Neural progenitor cell (in vitro differentiated cells): ENCODE measurements around the gene ATG3. TPM values are rescaled to one million over a fixed set of nuclear protein-coding genes. Genes with fewer than 3 reads are reported as not detected.

ENCODE experiments used
- DNase-seq: peaks from one replicate; pipeline ENCODE4 v3.0.0-alpha.2; 2016; ENCODE audit warnings: low spot score
- H2AFZ ChIP-seq: fragments of 200-600 bp; sonication (generic); replicated peaks from 2 replicates; pipeline ENCODE4 v1.6.1; 2016; ENCODE audit warnings: antibody characterized with exemption
- H3F3A ChIP-seq: fragments of 200-600 bp; sonication (generic); 2 replicates; pipeline ENCODE4 v1.6.1; 2016; ENCODE audit warnings: antibody characterized with exemption, low read depth
- H3K27ac ChIP-seq: fragments of 200-600 bp; sonication (generic); 2 replicates; pipeline ENCODE4 v1.5.1; 2016; ENCODE audit warnings: mild to moderate bottlenecking
- H3K27me3 ChIP-seq: fragments of 200-600 bp; sonication (generic); 2 replicates; pipeline ENCODE4 v1.6.1; 2016; ENCODE audit warnings: mild to moderate bottlenecking, moderate library complexity
- H3K36me3 ChIP-seq: fragments of 200-600 bp; sonication (generic); 2 replicates; pipeline ENCODE4 v1.5.1; 2016
- H3K4me1 ChIP-seq: fragments of 200-600 bp; sonication (generic); 2 replicates; pipeline ENCODE4 v1.6.1; 2016; ENCODE audit warnings: mixed run types
- H3K4me2 ChIP-seq: fragments of 200-600 bp; sonication (generic); 2 replicates; pipeline ENCODE4 v1.6.1; 2016
- H3K4me3 ChIP-seq: fragments of 200-600 bp; sonication (generic); 2 replicates; pipeline ENCODE4 v1.5.1; 2016
- H3K79me2 ChIP-seq: fragments of 200-600 bp; sonication (generic); 2 replicates; pipeline ENCODE4 v1.6.1; 2016; ENCODE audit warnings: low read depth
- H3K9ac ChIP-seq: fragments of 200-600 bp; sonication (generic); 2 replicates; pipeline ENCODE4 v1.6.1; 2016
- H3K9me3 ChIP-seq: fragments of 200-600 bp; sonication (generic); 2 replicates; pipeline ENCODE4 v1.5.1; 2016; ENCODE audit warnings: low read depth
- H4K20me1 ChIP-seq: fragments of 200-600 bp; sonication (generic); 2 replicates; pipeline ENCODE4 v1.6.1; 2016; ENCODE audit warnings: low read depth
- H3K27ac Mint-ChIP-seq: 3 replicates; pipeline ENCODE4 v1.8.0; 2021; ENCODE audit warnings: mixed read lengths
- H3K27me3 Mint-ChIP-seq: 2 replicates; pipeline ENCODE4 v1.8.0; 2022; ENCODE audit warnings: low read depth, mild to moderate bottlenecking, inconsistent platforms, moderate library complexity, mixed read lengths; ENCODE audit not compliant: insufficient read depth
- H3K36me3 Mint-ChIP-seq: 3 replicates; pipeline ENCODE4 v1.8.0; 2021; ENCODE audit warnings: mixed read lengths
- H3K4me1 Mint-ChIP-seq: 3 replicates; pipeline ENCODE4 v1.8.0; 2021; ENCODE audit warnings: mixed read lengths
- H3K4me3 Mint-ChIP-seq: 3 replicates; pipeline ENCODE4 v1.8.0; 2021; ENCODE audit warnings: mild to moderate bottlenecking, moderate library complexity, mixed read lengths
- H3K9me3 Mint-ChIP-seq: 3 replicates; pipeline ENCODE4 v1.8.0; 2020; ENCODE audit warnings: mixed read lengths
- EZH2 ChIP-seq: fragments of 200-600 bp; sonication (generic); IDR thresholded peaks from 2 replicates; pipeline ENCODE4 v1.6.1; 2017; ENCODE audit warnings: antibody characterized with exemption, mild to moderate bottlenecking, moderate library complexity
- EZH2phosphoT487 ChIP-seq: fragments of 200-600 bp; sonication (generic); IDR thresholded peaks from 2 replicates; pipeline ENCODE4 v1.6.1; 2017; ENCODE audit warnings: antibody characterized with exemption
- total RNA-seq: library from RNA; depleted of rRNA; stranded (reverse); fragments of >200 nt; gene quantifications from 2 replicates; pipeline ENCODE4 v1.2.3, GENCODE V29; 2015; ENCODE audit warnings: low replicate concordance
- TF ChIP-seq, protein P1 (sequence below): fragments of 200-600 bp; sonication (generic); IDR thresholded peaks from 2 replicates; pipeline ENCODE4 v1.5.1; 2017; ENCODE audit warnings: antibody characterized with exemption, mild to moderate bottlenecking

Gene ATG3
- total RNA-seq, 1 donor from 2014 or later, result 55.8 TPM

DNA sequence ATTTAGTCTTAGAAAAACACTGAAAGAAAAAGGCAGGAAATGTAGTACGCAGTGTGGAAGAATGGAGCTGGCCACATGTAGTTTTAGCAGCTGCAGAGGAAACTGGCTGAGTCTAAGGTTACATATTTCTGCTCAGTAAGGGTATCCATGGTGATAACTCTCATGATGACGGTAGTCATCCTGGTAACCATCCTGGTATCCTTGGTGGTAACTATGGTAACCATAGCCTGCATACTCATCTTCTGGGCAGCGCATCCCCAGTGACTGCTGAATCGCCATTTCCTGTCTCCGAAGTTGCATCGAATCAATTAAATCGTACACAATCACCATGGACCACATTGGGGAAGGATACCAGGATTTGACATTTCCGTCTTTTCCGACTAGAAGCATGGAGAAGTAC, 43.5 kb upstream of the ATG3 start:
- no peak overlapping the region for H3K27ac ChIP-seq
- no peaks in the 10 kb centered on the region for H3K79me2 ChIP-seq
- H3K9ac ChIP-seq, result no peak overlapping the region
- Mint-ChIP-seq H3K36me3 (peaks cover 4% of the 10 kb centered on the region), H3K27me3 (peaks cover 3% of the 10 kb centered on the region), H3K27ac (peak overlapping the region; percentile 100), H3K4me1 (peaks cover 88% of the 10 kb centered on the region), H3K9me3 (no peaks in the 10 kb centered on the region), H3K4me3 (peak overlapping the region; percentile 73)
- H3K4me2 ChIP-seq, result no peak overlapping the region
- no peak for TF ChIP-seq EZH2
- TF ChIP-seq, protein P1, sequence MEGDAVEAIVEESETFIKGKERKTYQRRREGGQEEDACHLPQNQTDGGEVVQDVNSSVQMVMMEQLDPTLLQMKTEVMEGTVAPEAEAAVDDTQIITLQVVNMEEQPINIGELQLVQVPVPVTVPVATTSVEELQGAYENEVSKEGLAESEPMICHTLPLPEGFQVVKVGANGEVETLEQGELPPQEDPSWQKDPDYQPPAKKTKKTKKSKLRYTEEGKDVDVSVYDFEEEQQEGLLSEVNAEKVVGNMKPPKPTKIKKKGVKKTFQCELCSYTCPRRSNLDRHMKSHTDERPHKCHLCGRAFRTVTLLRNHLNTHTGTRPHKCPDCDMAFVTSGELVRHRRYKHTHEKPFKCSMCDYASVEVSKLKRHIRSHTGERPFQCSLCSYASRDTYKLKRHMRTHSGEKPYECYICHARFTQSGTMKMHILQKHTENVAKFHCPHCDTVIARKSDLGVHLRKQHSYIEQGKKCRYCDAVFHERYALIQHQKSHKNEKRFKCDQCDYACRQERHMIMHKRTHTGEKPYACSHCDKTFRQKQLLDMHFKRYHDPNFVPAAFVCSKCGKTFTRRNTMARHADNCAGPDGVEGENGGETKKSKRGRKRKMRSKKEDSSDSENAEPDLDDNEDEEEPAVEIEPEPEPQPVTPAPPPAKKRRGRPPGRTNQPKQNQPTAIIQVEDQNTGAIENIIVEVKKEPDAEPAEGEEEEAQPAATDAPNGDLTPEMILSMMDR, result no peak
- TF ChIP-seq EZH2phosphoT487, result no peak
- no peaks in the 10 kb centered on the region for H3K9me3 ChIP-seq
- H3F3A ChIP-seq, result no peaks in the 10 kb centered on the region
- H2AFZ ChIP-seq, result no peak overlapping the region
- no peaks in the 10 kb centered on the region for H4K20me1 ChIP-seq
- no peak for DNase-seq
- H3K4me1 ChIP-seq, result peaks cover 11% of the 10 kb centered on the region
- no peaks in the 10 kb centered on the region for H3K27me3 ChIP-seq
- no peak overlapping the region for H3K4me3 ChIP-seq
- H3K36me3 ChIP-seq, result no peaks in the 10 kb centered on the region

DNA sequence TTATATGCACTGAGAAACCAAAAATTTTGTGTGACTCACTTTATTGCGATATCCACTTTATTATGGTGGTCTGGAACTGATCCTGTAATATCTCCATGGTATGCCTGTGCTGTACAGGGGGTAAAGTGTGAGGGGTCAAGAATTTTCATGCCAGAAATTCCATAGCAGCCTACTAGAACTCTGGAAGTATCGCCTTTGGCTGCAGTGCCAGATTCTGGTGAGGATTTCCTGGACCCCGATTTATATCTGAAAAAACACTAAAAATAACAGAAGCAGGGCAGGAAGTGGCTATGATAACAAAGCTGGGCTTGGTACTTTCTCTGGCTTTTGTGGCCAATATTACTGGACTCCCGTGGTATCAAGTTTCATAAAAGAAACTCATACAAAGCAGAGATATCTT, 42.8 kb upstream of the ATG3 start:
- Histone ChIP-seq H3K27me3 (no peaks in the 10 kb centered on the region), H2AFZ (no peak overlapping the region), H3K9me3 (no peaks in the 10 kb centered on the region), H3K4me2 (no peak overlapping the region), H3K9ac (no peak overlapping the region), H3K4me1 (peaks cover 4% of the 10 kb centered on the region), H3K27ac (no peak overlapping the region), H3K79me2 (no peaks in the 10 kb centered on the region), H3K36me3 (no peaks in the 10 kb centered on the region), H3F3A (no peaks in the 10 kb centered on the region), H4K20me1 (no peaks in the 10 kb centered on the region), H3K4me3 (no peak overlapping the region)
- Mint-ChIP-seq H3K36me3 (peaks cover 1% of the 10 kb centered on the region), H3K9me3 (no peaks in the 10 kb centered on the region), H3K27me3 (peaks cover 3% of the 10 kb centered on the region), H3K4me1 (peaks cover 80% of the 10 kb centered on the region), H3K27ac (peak overlapping the region; percentile 99), H3K4me3 (no peak overlapping the region)
- TF ChIP-seq EZH2phosphoT487, result no peak
- TF ChIP-seq, protein P1, result no peak
- TF ChIP-seq EZH2, result no peak
- DNase-seq, result no peak

DNA sequence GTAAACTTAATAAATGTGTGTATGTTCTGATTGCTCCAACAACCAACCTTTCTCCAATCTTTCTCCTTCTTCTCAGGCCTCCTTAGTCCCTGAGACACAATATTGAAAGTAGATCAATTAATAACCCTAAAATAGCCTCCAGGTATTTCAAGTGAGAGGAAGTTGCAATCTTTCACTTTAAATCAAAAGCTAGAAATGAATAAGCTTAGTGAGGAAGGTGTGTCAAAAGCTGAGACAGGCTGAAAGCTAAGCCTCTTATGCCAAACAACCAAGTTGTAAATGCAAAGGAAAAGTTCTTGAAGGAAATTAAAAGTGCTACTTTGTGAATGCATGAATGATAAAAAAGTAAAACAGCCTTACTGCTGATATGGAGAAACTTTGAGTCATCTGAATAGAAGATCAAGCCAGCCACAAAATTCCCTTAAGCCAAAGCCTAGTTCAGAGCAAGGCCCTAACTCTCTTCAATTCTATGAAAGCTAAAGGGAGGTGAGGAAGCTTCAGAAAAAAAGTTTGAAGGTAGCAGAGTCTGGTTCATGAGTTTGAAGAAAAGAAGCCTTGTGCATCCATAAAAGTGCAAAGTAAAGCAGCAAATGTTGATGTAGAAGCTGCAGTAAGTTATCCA, 40.6 kb upstream of the ATG3 start:
- Mint-ChIP-seq H3K27ac (peak overlapping the region; percentile 55), H3K4me3 (no peak overlapping the region), H3K4me1 (peaks cover 60% of the 10 kb centered on the region), H3K36me3 (peaks cover 7% of the 10 kb centered on the region), H3K27me3 (peaks cover 3% of the 10 kb centered on the region), H3K9me3 (peaks cover 3% of the 10 kb centered on the region)
- Histone ChIP-seq H3K4me2 (no peak overlapping the region), H3F3A (no peaks in the 10 kb centered on the region), H3K9ac (no peak overlapping the region), H3K4me3 (no peak overlapping the region), H3K9me3 (no peaks in the 10 kb centered on the region), H3K27me3 (no peaks in the 10 kb centered on the region), H3K4me1 (peaks cover 4% of the 10 kb centered on the region), H3K79me2 (no peaks in the 10 kb centered on the region), H2AFZ (no peak overlapping the region), H4K20me1 (no peaks in the 10 kb centered on the region), H3K36me3 (no peaks in the 10 kb centered on the region), H3K27ac (no peak overlapping the region)
- no peak for DNase-seq
- TF ChIP-seq, protein P1, result no peak
- TF ChIP-seq EZH2 (no peak), EZH2phosphoT487 (no peak)
